Endodermal cell (in vitro differentiated cells): ENCODE measurements around the gene GALNT5. TPM values are rescaled to one million over a fixed set of nuclear protein-coding genes. Genes with fewer than 3 reads are reported as not detected.

Experiments used
- DNase-seq: peaks from one replicate; pipeline ENCODE4 v3.0.0-alpha.2; 2017
- H3K27ac ChIP-seq: 2 replicates; pipeline ENCODE4 v1.5.1; 2013; ENCODE audit warnings: mild to moderate bottlenecking, low read depth, low read length, moderate library complexity
- H3K27me3 ChIP-seq: 2 replicates; pipeline ENCODE4 v1.6.1; 2013; ENCODE audit warnings: mild to moderate bottlenecking, low read length, moderate library complexity; ENCODE audit not compliant: insufficient read depth, control insufficient read depth, poor library complexity, severe bottlenecking
- H3K36me3 ChIP-seq: 2 replicates; pipeline ENCODE4 v1.7.0; 2013; ENCODE audit warnings: mild to moderate bottlenecking, low read length, moderate library complexity; ENCODE audit not compliant: control insufficient read depth, insufficient read depth
- H3K4me1 ChIP-seq: one replicate; pipeline ENCODE4 v1.7.0; 2013; ENCODE audit warnings: low read length; ENCODE audit not compliant: control insufficient read depth, insufficient read depth
- H3K4me3 ChIP-seq: 2 replicates; pipeline ENCODE4 v1.5.1; 2013; ENCODE audit warnings: mild to moderate bottlenecking, low read length, moderate library complexity
- H3K9ac ChIP-seq: 2 replicates; pipeline ENCODE4 v1.6.1; 2013; ENCODE audit warnings: mild to moderate bottlenecking, low read length, moderate library complexity; ENCODE audit not compliant: poor library complexity, severe bottlenecking; ENCODE audit errors: extremely low read depth
- H3K9me3 ChIP-seq: 2 replicates; pipeline ENCODE4 v1.6.1; 2013; ENCODE audit warnings: mild to moderate bottlenecking, low read length, moderate library complexity; ENCODE audit not compliant: control insufficient read depth
- H3K27ac Mint-ChIP-seq: 2 replicates; pipeline ENCODE4 v1.8.0; 2020; ENCODE audit warnings: mixed read lengths
- H3K27me3 Mint-ChIP-seq: 2 replicates; pipeline ENCODE4 v1.8.0; 2021; ENCODE audit warnings: mild to moderate bottlenecking, mixed read lengths; ENCODE audit not compliant: insufficient read depth
- H3K36me3 Mint-ChIP-seq: 2 replicates; pipeline ENCODE4 v1.8.0; 2020; ENCODE audit warnings: low read depth, mixed read lengths
- H3K4me1 Mint-ChIP-seq: 2 replicates; pipeline ENCODE4 v1.8.0; 2020; ENCODE audit warnings: mixed read lengths
- H3K4me3 Mint-ChIP-seq: 2 replicates; pipeline ENCODE4 v1.8.0; 2020; ENCODE audit warnings: mild to moderate bottlenecking, moderate library complexity, mixed read lengths
- H3K9me3 Mint-ChIP-seq: 2 replicates; pipeline ENCODE4 v1.8.0; 2020; ENCODE audit warnings: mild to moderate bottlenecking, mixed read lengths
- WGBS, 2 experiments: methylation state at CpG; one replicate each; pipeline versions ENCODE4 v1.1.5 to v1.1.7; 2013; ENCODE audit warnings: missing lambda C conversion rate in 2 of 2, mixed read lengths in 1 of 2; ENCODE audit not compliant: insufficient coverage in 1 of 2, insufficient read length in 1 of 2; 5-methylcytosine and 5-hydroxymethylcytosine counted together
- total RNA-seq, 2 donors: library from RNA; stranded (reverse); fragmentation: NEBNext Ultra II Directional in 1 of 2; extraction: Animal tissue kit (Norgen Biotek cat#: 25700) in 1 of 2; gene quantifications; 2 replicates in 1 of 2; 3 replicates in 1 of 2; pipeline ENCODE4 v1.2.1, GENCODE V29; 2021
- TF ChIP-seq, protein P1 (sequence below): fragments of 200-600 bp; sonication (generic); conservative IDR thresholded peaks from 2 replicates; pipeline ENCODE4 v1.5.0; 2021; ENCODE audit warnings: antibody characterized with exemption, mild to moderate bottlenecking

The GALNT5 gene
- total RNA-seq, 2 donors from 2014 or later: 0.11 TPM; not detected in 1

DNA sequence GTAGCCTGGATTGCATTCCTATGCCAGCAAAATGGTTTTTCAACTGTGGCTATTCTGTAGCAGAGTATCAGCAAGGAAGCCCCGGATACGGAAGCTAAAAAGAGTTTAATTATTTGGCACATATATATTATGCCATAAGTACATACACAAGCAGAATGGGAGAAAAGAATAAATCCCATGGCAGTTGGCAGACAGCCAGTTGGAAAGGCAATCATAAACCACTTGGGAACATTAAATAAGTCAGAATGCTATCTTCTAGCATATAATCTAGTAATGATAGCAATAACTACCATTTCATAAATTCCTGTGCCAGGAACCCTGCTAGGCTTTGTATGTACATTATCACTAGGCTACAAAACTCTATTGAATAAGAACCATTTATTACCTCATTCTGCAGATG, 26.0 kb downstream of the GALNT5 start:
- no peak overlapping the region for H3K9ac ChIP-seq
- 93% methylated on average over 2 of the region's 2 CpGs; no CpG with 5 or more reads in 1 of the 2 experiments for WGBS, 2 experiments
- no peak for DNase-seq
- no peaks in the 10 kb centered on the region for H3K4me1 ChIP-seq
- no peak overlapping the region for H3K4me3 ChIP-seq
- H3K27me3 Mint-ChIP-seq: no peaks in the 10 kb centered on the region
- H3K4me1 Mint-ChIP-seq: no peaks in the 10 kb centered on the region
- no peaks in the 10 kb centered on the region for H3K36me3 Mint-ChIP-seq
- no peaks in the 10 kb centered on the region for H3K36me3 ChIP-seq
- H3K27ac Mint-ChIP-seq: no peak overlapping the region
- H3K4me3 Mint-ChIP-seq: no peak overlapping the region
- no peaks in the 10 kb centered on the region for H3K27me3 ChIP-seq
- no peak overlapping the region for H3K27ac ChIP-seq
- H3K9me3 ChIP-seq: no peaks in the 10 kb centered on the region
- peaks cover 6% of the 10 kb centered on the region for H3K9me3 Mint-ChIP-seq
- TF ChIP-seq, protein P1, sequence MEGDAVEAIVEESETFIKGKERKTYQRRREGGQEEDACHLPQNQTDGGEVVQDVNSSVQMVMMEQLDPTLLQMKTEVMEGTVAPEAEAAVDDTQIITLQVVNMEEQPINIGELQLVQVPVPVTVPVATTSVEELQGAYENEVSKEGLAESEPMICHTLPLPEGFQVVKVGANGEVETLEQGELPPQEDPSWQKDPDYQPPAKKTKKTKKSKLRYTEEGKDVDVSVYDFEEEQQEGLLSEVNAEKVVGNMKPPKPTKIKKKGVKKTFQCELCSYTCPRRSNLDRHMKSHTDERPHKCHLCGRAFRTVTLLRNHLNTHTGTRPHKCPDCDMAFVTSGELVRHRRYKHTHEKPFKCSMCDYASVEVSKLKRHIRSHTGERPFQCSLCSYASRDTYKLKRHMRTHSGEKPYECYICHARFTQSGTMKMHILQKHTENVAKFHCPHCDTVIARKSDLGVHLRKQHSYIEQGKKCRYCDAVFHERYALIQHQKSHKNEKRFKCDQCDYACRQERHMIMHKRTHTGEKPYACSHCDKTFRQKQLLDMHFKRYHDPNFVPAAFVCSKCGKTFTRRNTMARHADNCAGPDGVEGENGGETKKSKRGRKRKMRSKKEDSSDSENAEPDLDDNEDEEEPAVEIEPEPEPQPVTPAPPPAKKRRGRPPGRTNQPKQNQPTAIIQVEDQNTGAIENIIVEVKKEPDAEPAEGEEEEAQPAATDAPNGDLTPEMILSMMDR: no peak

DNA sequence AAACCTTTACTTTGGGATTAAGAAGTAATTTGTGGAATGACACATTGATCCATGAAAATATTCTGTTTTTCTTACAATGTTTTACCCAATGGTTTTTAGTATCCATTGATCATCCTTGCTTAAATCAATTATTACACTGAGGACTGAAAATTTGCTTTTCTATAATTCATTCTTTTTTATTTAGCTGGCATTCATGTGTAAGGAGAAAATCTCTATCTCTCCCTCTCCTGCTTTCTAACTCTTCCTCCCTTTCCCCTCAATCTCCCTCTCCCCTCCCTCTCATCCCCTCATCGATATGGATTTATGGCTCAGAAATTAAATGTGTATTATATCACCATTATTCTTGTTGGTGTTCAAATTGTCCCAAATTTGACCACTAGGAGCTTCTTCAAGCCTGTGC, 29.7 kb downstream of the GALNT5 start:
- no peak for DNase-seq
- Histone ChIP-seq H3K36me3 (no peaks in the 10 kb centered on the region), H3K27ac (no peak overlapping the region), H3K27me3 (no peaks in the 10 kb centered on the region), H3K4me1 (no peaks in the 10 kb centered on the region), H3K9me3 (no peaks in the 10 kb centered on the region), H3K9ac (no peak overlapping the region), H3K4me3 (no peak overlapping the region)
- TF ChIP-seq, protein P1: no peak
- Mint-ChIP-seq H3K9me3 (no peaks in the 10 kb centered on the region), H3K27me3 (no peaks in the 10 kb centered on the region), H3K27ac (no peak overlapping the region), H3K4me3 (no peak overlapping the region), H3K36me3 (no peaks in the 10 kb centered on the region), H3K4me1 (peaks cover 2% of the 10 kb centered on the region)
- WGBS, 2 experiments: no CpG with 5 or more reads among the region's 1 CpG

DNA sequence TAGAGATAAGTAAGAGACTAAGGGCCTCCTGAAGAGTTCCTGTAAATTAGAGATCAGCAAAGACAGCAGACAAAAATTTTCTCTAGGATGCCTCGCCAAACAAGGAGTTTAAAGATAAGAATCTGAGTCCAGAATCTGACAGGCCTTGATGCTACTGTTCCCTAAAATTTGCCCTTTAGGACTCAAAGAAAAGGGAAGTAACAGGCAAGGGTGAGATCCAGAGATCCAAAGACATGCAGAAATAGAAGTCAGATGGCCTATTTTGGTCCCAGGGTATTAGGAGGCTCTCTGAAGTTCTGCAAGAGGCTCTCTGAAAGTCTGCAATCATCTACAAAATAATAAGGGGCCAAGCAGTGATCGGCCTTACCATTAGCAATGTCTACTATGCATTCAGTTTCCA, 33.0 kb downstream of the GALNT5 start:
- Histone ChIP-seq H3K4me1 (no peaks in the 10 kb centered on the region), H3K9ac (no peak overlapping the region), H3K36me3 (no peaks in the 10 kb centered on the region), H3K9me3 (no peaks in the 10 kb centered on the region), H3K27ac (no peak overlapping the region), H3K27me3 (no peaks in the 10 kb centered on the region), H3K4me3 (no peak overlapping the region)
- TF ChIP-seq, protein P1: no peak
- H3K27me3 Mint-ChIP-seq: no peaks in the 10 kb centered on the region
- H3K36me3 Mint-ChIP-seq: no peaks in the 10 kb centered on the region
- no peaks in the 10 kb centered on the region for H3K9me3 Mint-ChIP-seq
- H3K27ac Mint-ChIP-seq: no peak overlapping the region
- DNase-seq: no peak
- H3K4me1 Mint-ChIP-seq: peaks cover 2% of the 10 kb centered on the region
- no peak overlapping the region for H3K4me3 Mint-ChIP-seq
- 92 to 94% methylated on average over 2 of the region's 2 CpGs for WGBS, 2 experiments
